Regular cardiac myocyte (primary cell): Measurements from ENCODE around the gene ARF6. TPM values are rescaled to one million over a fixed set of nuclear protein-coding genes. Genes with fewer than 3 reads are reported as not detected.

Experiments
- total RNA-seq: library from RNA; depleted of rRNA; stranded (reverse); fragments of >200 nt; gene quantifications from 2 replicates; pipeline ENCODE4 v1.2.3, GENCODE V29; 2014

Gene ARF6
- total RNA-seq, result 85.1 and 157 TPM in 2 replicates

GRCh38 chr14:49892636-49893308, at the start of gene ARF6:
Gene ARF6 (plus strand): TSS chr14:49893082. CDS start chr14:49893737, 655 bp downstream.

GRCh38 chr14:49852301-49853157, 40.4 kb upstream of the ARF6 start, which contains the start of gene NEMF:
Gene NEMF (minus strand): TSS chr14:49852788. CDS start chr14:49852753, 35 bp downstream.

Other genes starting within 250 kb of the ARF6 start
- gene POLE2, start 204.9 kb upstream of the ARF6 start, total RNA-seq, result 3.4 and 18.8 TPM in 2 replicates
- gene KLHDC1, start 200.0 kb upstream of the ARF6 start, total RNA-seq, result 1.9 and 5.6 TPM in 2 replicates
- 46.6 and 74.1 TPM in 2 replicates for gene KLHDC2, start 124.9 kb upstream of the ARF6 start, total RNA-seq
- gene NEMF, start 40.3 kb upstream of the ARF6 start, total RNA-seq, result 53.7 and 79.8 TPM in 2 replicates
- 4.4 and 6.8 TPM in 2 replicates for gene VCPKMT, start 223.5 kb downstream of the ARF6 start, total RNA-seq